HPDE6-E6E7 (cell line): Measurements from ENCODE around the gene PTPRN2.
"Not testable (repeated sequence)": the region's sequence is repeated elsewhere in the genome, so short reads cannot be mapped to it uniquely, and the experiment has no call there.

Experiments used
- DNase-seq: peaks from one replicate; pipeline ENCODE4 v3.0.0; 2011; ENCODE audit warnings: missing footprints; ENCODE audit errors: extremely low spot score

PTPRN2 gene

DNA sequence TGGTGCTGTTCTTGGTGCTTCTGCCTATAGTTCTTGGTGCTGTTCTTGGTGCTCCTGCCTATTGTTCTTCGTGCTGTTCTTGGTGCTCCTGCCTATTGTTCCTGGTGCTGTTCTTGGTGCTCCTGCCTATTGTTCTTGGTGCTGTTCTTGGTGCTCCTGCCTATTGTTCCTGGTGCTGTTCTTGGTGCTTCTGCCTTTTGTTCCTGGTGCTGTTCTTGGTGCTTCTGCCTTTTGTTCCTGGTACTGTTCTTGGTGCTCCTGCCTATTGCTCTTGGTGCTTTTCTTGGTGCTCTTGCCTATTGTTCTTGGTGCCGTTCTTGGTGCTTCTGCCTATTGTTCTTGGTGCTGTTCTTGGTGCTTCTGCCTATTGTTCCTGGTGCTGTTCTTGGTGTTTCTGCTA lies 71.1 kb downstream of the PTPRN2 start:
- DNase-seq: no peak

DNA sequence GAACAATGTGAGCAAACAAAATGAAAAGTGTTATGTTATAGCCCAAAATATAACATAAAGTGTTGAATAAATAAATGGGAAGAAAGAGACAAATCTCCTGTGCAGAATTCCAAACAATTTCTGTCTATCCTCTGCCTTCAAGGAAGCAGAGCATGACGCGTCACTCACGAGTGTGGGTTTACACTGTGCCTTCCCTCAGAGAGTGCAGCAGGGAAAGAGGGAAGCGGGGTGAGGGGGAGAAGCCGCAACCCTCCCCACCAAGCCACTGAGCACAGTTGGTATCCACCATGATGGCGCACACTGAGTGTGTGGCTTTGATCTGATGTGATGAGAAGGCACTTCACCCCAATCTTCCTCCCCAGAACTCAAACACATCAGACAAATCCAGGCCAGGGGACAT lies 74.8 kb downstream of the PTPRN2 start:
- DNase-seq: no peak

DNA sequence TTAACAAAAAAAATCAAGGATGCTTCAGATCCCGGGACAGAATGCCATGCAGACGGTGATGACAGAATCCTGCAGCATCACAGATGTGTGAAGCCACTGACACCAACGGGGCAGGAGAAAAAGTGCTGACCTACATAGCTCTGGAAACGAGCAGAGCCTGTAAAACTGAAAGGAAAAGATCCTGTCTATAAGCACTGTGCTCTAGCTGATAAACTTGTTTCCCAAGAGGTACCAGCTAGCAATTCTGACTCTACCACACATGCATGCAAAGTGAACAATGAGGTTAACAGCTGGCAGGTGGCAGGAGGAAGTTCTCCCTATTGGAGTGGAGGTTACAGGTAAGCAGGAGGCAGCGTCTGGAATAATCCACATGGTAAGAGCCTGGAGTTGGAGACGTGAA lies 75.6 kb downstream of the PTPRN2 start:
- DNase-seq: no peak

DNA sequence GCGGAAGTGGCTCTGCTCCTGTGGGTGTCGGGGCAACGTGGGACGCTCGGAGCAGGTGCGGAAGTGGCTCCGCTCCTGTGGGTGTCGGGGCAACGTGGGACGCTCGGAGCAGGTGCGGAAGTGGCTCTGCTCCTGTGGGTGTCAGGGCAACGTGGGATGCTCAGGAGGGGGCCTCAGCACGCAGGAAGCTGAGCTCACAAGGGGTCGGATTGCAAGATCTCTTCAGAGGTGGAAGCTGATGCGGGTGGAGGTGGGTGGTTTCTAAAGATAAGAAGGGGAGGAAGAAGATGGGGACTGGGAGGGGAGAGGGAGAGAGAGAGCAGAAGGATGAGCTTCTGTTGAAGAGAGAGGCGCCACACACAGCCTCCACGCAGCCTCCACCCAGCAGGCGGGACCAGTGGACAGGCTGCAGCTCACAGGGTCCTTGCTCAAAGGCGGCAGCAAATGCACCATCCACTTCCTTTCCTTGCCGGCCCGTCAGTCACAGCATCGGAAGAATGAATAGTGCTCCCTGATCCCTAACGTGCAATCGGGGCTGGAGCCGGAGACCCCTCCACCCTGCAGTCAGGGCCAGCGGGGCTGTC lies 78.7 kb downstream of the PTPRN2 start:
- DNase-seq: no peak

DNA sequence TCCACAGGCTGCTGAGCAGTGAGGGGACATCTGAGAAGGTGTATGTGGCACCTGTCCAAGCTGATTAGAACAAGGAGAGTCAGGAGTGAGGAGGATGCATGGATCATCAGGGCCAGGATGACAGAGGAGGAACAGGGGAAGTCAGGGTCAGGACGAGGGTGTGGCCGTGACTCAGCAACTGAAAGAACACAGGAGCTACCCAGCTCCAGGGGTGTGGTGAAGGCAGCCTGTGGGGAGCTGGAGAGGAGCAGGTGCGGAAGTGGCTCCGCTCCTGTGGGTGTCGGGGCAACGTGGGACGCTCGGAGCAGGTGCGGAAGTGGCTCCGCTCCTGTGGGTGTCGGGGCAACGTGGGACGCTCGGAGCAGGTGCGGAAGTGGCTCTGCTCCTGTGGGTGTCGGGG lies 79.3 kb downstream of the PTPRN2 start:
- not testable (repeated sequence) for DNase-seq

DNA sequence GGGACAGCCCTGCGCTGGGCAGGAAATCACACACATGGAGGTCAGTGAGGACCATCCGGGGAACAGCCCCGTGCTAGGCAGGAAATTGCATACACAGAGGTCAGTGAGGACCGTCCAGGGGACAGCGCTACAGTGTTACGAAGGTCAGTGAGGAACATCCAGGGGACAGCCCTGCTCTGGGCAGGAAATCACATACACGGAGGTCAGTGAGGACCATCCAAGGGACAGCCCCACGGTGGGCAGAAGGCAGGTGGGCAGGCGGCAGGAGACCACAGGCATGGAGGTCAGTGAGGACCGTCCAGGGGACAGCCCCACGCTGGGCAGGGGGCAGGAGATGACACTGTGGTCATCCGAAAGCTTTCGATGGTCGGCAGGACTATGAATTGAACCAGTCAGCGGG lies 79.7 kb downstream of the PTPRN2 start:
- no peak for DNase-seq

DNA sequence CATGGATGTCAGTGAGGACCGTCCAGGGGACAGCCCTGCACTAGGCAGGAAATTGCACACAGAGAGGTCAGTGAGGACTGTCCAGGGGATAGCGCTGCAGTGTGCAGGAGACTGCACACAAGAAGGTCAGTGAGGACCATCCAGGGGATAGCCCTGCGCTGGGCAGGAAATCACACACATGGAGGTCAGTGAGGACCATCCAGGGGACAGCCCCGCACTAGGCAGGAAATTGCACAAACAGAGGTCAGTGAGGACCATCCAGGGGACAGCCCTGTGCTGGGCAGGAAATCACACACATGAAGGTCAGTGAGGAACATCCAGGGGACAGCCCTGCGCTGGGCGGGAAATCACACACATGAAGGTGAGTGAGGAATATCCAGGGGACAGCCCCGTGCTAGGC lies 80.4 kb downstream of the PTPRN2 start:
- DNase-seq: not testable (repeated sequence)

DNA sequence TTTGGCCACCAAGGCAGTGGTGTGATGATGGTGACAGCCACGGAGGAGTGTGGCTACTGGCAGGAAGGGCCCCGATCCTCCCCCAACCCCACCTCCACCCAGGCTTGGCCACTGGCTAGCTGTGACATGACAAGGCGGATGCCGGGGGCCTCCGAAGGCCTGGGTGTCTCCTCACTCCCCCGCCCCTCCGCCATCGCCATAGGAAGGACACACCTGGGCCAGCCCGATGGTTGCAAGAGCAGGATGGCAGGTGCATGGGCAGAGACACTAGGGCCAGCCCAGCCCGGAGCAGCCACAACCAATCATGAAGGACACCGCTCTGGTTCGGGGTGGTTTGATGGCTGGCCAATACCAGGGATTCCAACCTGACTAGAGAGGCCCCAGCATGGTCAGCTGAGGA lies 81.0 kb downstream of the PTPRN2 start:
- DNase-seq: no peak

DNA sequence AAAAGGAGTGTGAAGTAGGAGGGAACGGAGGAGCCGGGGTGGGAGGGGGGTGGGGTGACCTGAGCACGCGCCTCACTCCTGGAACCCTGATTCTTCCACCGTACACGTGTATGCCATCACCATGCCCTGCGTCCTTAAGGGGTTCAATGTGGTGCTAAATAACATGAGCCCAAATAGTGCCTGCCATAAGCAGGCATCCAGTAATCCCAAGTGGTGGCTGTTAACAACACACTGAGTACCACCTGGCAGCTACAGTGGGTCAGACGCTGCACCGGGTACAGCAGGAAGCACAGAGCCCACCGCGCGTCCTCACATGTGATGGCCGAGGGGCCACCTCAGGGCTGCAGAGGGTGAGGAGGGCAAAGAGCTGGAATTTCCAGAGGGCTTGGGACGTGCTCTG lies 81.9 kb downstream of the PTPRN2 start:
- no peak for DNase-seq

DNA sequence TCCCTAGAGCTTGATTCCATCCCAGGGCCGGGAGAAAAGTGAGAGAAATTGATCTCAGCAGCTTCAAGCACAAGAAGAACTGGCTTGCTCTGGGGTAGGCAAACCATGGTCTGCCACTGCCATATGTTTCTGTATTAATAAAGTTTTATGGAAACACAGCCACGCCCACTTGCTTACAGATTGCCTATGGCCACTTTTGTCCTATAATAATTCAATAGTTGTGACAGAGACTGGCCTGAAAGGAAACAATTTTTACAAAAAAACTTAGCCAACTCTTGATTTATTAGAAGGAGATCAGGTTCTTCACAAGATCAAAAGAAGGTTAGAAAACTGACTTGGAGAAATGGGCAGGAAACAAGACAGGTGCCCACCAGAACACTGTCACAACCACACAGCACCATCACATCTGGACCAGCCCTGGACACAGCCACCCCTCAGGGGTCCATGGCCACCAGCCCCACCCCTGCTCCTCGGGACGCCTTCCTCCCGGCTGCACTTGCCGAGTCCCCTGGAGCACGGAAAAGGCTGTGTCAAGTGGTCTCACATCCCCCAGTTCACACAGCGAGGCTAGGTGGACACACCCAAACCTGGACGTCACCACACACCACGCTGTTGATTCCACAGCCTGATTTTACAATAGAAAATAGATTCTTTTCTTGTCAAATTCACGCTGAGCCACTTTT lies 85.4 kb downstream of the PTPRN2 start:
- no peak for DNase-seq

DNA sequence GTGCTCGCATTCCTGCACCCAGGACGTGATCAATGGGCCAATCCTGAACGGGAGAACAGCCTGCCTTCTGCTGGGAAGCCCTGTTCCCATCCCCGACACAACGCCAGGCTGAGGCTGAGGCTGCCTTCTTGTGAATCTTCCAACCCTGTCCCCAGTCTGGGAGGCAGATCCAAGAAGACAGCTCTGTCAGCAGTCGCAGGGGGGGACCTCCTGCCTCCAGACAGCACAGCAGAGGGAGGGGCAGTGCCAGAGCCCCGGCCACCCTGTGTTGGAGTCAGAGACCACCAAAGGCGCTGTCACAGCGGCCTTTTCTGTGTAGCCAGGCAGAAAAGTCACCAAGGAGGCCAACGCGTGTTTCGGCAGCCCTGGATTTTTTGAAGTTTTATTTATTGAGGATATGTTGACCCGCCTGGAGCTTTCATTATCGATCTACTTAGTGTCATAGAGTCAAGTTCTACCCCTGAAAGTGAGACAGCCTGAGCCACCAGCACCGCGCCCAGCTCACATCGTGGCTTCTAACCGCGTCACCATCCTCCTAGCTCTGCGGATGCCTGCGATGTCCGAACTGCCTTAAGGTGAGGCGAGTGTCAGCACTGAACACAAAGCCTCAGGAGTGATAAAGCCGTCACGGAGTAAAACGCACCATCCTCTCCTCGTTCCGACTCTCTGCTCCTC lies 86.1 kb downstream of the PTPRN2 start:
- DNase-seq: no peak

DNA sequence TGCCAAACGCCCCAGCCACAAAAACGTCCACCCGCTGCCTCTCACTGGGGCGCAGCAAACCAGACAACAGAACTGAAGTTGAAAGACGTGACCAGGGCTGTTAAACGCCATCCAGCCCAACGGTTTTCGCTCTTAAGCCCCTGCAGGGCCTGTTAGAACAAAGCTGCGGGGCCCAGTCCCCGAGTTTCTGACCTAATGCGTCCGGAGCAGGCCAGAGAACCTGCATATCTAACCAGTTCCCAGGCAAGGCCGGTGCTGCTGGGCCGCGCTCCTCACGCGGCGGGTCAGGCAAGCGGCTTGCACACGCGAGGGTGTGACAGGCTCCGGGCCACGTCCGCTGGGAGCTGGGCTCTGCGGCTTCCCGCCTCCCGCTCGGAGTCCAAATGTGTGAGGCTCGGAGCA lies 87.0 kb downstream of the PTPRN2 start:
- DNase-seq: no peak

DNA sequence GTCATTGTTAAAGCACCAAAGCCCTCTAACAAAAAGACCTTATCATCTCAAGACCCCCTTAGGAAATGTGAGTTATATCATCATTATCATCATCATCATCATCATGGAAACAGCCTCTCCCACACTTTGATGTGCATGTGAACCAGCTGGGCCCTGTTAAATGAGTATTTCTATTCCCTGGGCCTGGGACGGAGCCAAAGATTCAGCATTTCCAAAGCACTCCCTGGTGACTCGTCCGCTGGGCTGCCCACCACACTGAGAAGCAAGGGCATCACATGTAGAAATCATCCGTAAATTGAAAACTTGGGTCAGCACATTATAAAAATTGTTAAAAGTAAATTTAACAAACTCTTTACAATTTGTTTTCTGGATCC lies 88.6 kb downstream of the PTPRN2 start:
- no peak for DNase-seq

DNA sequence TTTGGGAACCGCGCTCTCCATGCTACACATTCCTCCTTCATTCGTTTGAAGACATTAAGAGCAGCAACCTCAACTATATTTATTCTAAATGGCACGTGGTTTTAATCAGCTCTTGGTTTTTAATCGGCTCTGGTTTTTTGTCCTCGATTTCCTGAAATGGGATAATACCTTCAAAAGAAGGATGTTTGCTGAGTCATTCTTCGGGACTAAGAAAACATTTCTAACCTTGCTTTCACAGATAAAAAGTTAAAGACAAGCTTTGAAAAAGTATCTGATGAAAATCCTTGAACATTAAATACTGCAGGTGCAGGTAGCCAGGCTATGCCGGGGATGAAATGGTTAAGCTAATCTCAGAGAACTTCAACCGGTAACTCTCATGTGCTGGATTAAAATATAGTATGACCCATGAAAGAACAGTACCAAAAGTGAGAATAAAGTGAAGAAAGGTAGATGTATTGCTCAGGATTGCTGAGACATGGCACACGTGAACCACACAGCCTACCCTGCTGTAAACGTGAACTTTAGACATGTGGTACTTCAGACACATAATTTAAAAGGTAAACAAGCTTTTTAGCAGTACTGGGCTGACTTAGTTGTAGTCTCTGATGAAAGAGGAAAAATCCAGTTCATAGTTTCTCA lies 89.1 kb downstream of the PTPRN2 start:
- no peak for DNase-seq

DNA sequence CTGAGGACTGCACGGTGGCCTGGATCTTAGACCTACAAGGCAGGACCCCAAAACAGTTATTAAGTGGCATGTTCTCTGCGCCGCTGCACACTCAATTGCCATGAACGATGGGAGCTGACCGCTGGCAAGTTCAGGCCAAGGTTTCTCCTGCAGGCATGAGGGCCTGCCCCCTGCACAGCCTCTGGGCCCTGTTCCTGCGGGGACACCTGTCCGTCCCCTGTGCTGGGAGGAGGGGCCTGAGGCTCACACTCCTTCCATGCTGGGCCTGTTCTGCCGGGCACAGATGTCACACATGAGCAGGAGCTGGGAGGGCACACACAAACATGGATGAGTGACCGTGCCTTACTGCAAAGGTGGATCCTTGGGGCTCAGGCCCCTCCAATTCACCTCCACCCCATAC lies 90.0 kb downstream of the PTPRN2 start:
- no peak for DNase-seq

DNA sequence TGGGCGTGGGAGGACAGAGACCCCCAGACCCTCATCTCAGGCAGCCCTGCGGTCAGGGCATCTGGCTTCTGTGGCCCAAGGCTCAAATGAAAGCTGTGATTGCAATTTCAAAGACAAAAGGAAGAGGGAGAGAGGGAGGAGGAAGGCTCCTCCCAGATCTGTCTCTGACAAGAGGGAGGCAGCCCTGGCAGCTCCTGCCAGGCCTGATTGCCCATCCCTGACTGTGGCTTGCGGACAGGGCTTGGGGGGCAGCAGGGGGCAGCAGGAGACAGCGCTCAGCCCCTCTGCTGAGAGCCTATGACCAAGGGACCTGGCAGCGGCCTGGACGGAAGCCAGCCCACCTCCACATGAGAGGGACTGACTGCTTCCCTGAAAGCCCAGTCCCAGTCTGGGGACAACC lies 91.8 kb downstream of the PTPRN2 start:
- no peak for DNase-seq

DNA sequence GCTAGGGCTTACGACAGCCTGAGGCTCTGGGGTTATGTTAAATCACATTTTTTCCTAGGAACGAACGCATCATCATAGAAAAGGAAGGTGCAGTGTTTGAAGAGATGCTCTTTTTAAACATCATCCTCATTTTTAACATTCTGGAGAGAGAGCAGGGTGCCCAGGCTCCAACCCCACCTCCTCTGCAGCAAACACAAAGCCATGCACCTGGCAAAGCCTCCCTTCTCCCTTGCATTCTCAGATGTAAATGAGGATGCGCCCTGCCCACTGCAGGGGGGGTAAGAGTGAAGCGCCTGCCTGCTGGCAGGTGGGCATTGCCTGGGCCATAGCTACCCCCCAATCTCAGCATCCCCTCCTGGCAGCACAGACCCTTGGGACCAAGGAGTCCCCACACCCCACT lies 92.4 kb downstream of the PTPRN2 start:
- no peak for DNase-seq

DNA sequence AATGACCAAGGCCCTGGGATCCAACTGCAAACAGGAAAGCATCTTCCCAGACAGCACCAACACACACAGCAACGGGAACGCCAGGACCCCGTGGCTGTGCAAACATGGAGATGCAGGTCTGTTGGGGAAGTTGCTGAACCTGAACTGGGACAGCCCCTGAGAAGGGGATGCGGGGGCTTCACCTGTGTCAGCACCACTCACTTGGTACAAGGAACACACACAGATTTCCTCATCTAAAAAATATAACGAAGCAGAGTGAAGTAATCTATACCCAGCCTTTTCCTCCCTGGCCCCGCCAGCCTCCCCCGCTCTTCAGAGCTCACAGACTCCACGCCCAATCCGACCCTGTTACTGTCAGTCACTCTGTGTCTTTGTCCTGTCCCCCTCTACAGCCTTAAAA lies 93.0 kb downstream of the PTPRN2 start:
- DNase-seq: no peak

DNA sequence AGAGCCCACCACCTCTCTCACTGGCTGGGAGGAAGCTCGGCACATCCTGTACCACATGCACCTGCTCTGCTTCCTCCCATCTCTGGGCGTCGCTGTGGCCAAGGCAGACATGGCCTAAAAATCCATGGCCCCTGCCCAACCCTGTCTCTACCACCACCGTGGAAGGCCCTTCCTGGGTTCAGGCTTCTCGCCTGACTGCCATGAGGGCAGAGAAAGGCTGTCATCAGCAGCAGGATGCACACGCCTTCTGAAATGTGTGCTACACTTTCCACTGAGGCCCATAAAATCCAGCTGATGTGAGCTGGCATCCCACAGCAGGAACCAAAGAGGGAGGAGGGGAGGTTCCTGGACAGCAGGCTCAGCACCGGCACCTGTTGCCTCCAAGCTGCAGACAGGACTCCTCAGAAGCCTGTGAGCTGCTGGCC lies 93.4 kb downstream of the PTPRN2 start:
- no peak for DNase-seq

DNA sequence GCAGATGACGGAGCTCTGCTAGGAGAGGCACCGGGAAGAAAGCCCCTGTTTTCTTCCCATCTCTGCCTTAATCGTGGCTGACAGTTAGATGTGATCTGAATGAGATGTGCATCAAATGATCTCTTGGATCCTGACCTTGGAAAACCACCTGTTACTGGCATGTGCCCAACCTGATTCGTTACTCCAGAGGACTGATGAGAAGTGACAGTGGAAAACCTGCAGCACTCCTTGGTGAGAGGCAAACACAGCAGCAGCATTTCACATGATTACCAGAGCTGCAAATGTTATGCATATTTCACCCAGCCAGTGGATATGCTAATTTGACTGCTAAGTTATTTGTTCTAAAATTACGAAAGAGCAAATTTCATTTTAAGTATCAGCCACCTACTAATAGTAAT lies 95.3 kb downstream of the PTPRN2 start:
- no peak for DNase-seq

DNA sequence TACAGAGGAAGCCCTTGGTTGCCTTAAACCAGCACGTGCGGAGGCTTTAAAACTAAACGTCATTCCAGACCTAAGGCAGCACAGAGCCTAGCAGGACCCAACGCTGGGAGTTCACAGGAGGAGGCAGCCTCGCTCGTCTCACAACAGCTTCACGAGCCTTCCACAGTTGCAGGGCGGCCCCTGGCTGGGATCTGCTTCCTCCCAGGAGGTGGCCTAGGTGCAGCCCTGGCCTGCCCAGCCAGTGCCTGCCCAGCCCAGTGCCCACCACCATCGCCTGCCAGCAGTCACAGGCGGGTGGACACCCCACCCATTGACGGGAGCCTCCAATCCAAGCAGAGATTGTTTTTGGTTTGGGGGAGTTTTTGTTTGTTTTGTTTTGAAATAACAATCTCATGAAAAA lies 96.5 kb downstream of the PTPRN2 start:
- no peak for DNase-seq

DNA sequence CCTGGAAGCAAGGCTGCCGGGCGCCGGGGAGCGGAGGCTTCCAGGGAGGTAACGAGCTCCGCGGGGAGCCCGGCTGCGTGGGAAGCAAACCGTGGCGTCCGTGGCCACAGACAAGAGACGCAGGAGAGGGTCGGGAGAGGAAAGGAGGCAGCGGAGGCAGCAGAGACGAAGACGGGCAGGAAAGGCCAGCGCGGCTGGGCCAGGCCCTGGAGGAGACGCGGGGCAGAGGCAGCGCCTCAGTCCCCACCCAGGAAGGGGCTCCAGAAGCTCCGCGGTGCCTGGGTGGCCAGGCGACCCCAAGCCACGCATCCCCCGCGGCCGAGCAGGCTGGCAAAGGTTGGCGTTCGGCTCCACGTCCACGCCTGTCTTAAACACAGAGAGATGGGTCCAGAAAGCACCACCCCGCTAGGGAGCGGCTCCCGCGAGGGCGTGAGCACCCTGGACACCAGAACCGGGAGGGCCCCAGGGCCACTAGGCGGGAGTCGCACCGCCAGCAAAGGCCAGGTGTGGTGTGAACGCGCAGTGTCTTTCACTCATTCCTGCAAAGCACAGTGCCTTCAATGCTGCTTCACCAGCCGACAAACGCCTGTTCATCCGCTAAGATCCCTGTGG lies 97.3 kb downstream of the PTPRN2 start:
- no peak for DNase-seq
